Measurements from ENCODE around the gene WFIKKN1. TPM values are rescaled to one million over a fixed set of nuclear protein-coding genes. Genes with fewer than 3 reads are reported as not detected.

Gene WFIKKN1
- total RNA-seq, 1 experiment from 2014 or later, result 12.3 TPM

- Mint-ChIP-seq H3K9me3 (no peaks in the 10 kb centered on the region), H3K4me3 (no peak overlapping the region), H3K36me3 (peaks cover 2% of the 10 kb centered on the region), H3K4me1 (peaks cover 9% of the 10 kb centered on the region), H3K27me3 (ENCODE audit: low read depth) (peaks cover 26% of the 10 kb centered on the region), H3K27ac (no peak overlapping the region)
- peak; percentile 24 for DNase-seq (ENCODE audit: low spot score)
- ChIA-PET POLR2A (no interaction called here), CTCF (interaction anchor here (0.6 to 2.8 kb wide), 32 partner anchors 11 to 304 kb away, joined by 3 to 12 read pairs (median 4); partner anchors contain the start of genes CAPN15, DECR2, MCRIP2 and METTL26)
- peak; percentile 6; the same call in 1 of the 2 replicates for ATAC-seq
- TF ChIP-seq FOXP1 (CRISPR knock-in tag; IDR thresholded peaks at IDR 0.05; ENCODE audit: borderline replicate concordance) (no peak), CTCF (IDR thresholded peaks at IDR 0.05) (no peak), KAT7 (CRISPR knock-in tag; IDR thresholded peaks at IDR 0.05; ENCODE audit: borderline replicate concordance) (no peak), EMX1 (CRISPR knock-in tag; IDR thresholded peaks at IDR 0.05) (no peak), JAZF1 (CRISPR knock-in tag; IDR thresholded peaks at IDR 0.05) (no peak)
Measured at GRCh38 chr16:582614-583331, 48.0 kb upstream of the WFIKKN1 start.

GRCh38 chr16:583470-583814 is 47.3 kb upstream of the WFIKKN1 start:
- no peak overlapping the region for H3K27ac Mint-ChIP-seq
- H3K9me3 Mint-ChIP-seq, result no peaks in the 10 kb centered on the region
- H3K36me3 Mint-ChIP-seq, result peaks cover 2% of the 10 kb centered on the region
- peaks cover 12% of the 10 kb centered on the region for H3K4me1 Mint-ChIP-seq
- ChIA-PET CTCF (interaction anchor here (1.0 to 2.8 kb wide), 19 partner anchors 11 to 229 kb away, joined by 3 to 12 read pairs (median 4); partner anchors contain the start of genes CAPN15, DECR2, METTL26 and RHBDL1), POLR2A (interaction anchor here (0.6 kb wide), 1 partner anchor 398 kb away, joined by 4 read pairs; the partner anchor contains the start of gene SOX8)
- TF ChIP-seq SP1 (CRISPR knock-in tag; conservative IDR thresholded peaks at IDR 0.05), result peak; percentile 43; the same call in 1 of the 2 replicates
- no peak for TF ChIP-seq HMGA2 (CRISPR knock-in tag; IDR thresholded peaks at IDR 0.05)
- ATAC-seq (peak; percentile 31), DNase-seq (ENCODE audit: low spot score) (peak; percentile 57)
- no peak overlapping the region for H3K4me3 Mint-ChIP-seq
- H3K27me3 Mint-ChIP-seq (ENCODE audit: low read depth), result peaks cover 31% of the 10 kb centered on the region

GRCh38 chr16:583815-584591 is 46.8 kb upstream of the WFIKKN1 start:
- ChIA-PET POLR2A (interaction anchor here (0.6 kb wide), 1 partner anchor 397 kb away, joined by 4 read pairs; the partner anchor contains the start of gene SOX8), CTCF (interaction anchor here (0.7 to 2.8 kb wide), 2 partner anchors 17 to 54 kb away, joined by 3 to 12 read pairs; no protein-coding TSS in a partner anchor)
- Mint-ChIP-seq H3K36me3 (peaks cover 2% of the 10 kb centered on the region), H3K27ac (no peak overlapping the region), H3K4me3 (no peak overlapping the region), H3K4me1 (peaks cover 12% of the 10 kb centered on the region), H3K9me3 (no peaks in the 10 kb centered on the region), H3K27me3 (ENCODE audit: low read depth) (peaks cover 32% of the 10 kb centered on the region)
- ATAC-seq (no peak), DNase-seq (ENCODE audit: low spot score) (peak; percentile 24)
- TF ChIP-seq TCF7 (CRISPR knock-in tag; IDR thresholded peaks at IDR 0.05; ENCODE audit: low read depth) (no peak), HMGXB4 (CRISPR knock-in tag; IDR thresholded peaks at IDR 0.05) (peak; percentile 65; the same call in 1 of the 2 replicates), ZNF423 (CRISPR knock-in tag; IDR thresholded peaks at IDR 0.05) (peak; percentile 75), FOXP1 (CRISPR knock-in tag; IDR thresholded peaks at IDR 0.05; ENCODE audit: borderline replicate concordance) (no peak), ZMAT4 (CRISPR knock-in tag; IDR thresholded peaks at IDR 0.05) (no peak), CDX4 (CRISPR knock-in tag; IDR thresholded peaks at IDR 0.05; ENCODE audit: borderline replicate concordance) (no peak), ZNF138 (CRISPR knock-in tag; conservative IDR thresholded peaks at IDR 0.05) (no peak), ZNF232 (CRISPR knock-in tag; IDR thresholded peaks at IDR 0.05) (0 out of 2 replicates have a peak, but pooled peaks have one; percentile 28), TEAD1 (CRISPR knock-in tag; IDR thresholded peaks at IDR 0.05) (no peak), AFF4 (CRISPR knock-in tag; IDR thresholded peaks at IDR 0.05; ENCODE audit: borderline replicate concordance) (no peak), TP53 (CRISPR knock-in tag; IDR thresholded peaks at IDR 0.05) (no peak), USF1 (CRISPR knock-in tag; IDR thresholded peaks at IDR 0.05) (no peak), SMAD4 (CRISPR knock-in tag; IDR thresholded peaks at IDR 0.05) (no peak)
